ENCODE measurements around the gene HNRNPLL. TPM values are rescaled to one million over a fixed set of nuclear protein-coding genes. Genes with fewer than 3 reads are reported as not detected.

The HNRNPLL gene
- total and polyA plus RNA-seq, 2 experiments from 2014 or later: 42.5 to 53.4 TPM

- Mint-ChIP-seq H3K4me3 (no peak overlapping the region), H3K36me3 (ENCODE audit: low read depth) (no peaks in the 10 kb centered on the region), H3K27me3 (ENCODE audit: insufficient read depth, low read depth, poor library complexity) (peaks cover 18% of the 10 kb centered on the region)
These were observed 68.8 kb downstream of the HNRNPLL start for GRCh38 chr2:38533757-38534545.

More at GRCh38 chr2:38533757-38534545, 68.8 kb downstream of the HNRNPLL start:
- no peaks in the 10 kb centered on the region for H3F3A ChIP-seq (replicated peaks; ENCODE audit: low read depth)
- Mint-ChIP-seq H3K27ac (no peak overlapping the region), H3K4me1 (peaks cover 11% of the 10 kb centered on the region), H3K9me3 (no peaks in the 10 kb centered on the region)
- no peaks in the 10 kb centered on the region for H3K9me2 ChIP-seq (ENCODE audit: insufficient read depth)
- H4K20me1 ChIP-seq (replicated peaks; ENCODE audit: insufficient read depth): no peaks in the 10 kb centered on the region
- TF ChIP-seq EZH2phosphoT487 (IDR thresholded peaks at IDR 0.05; ENCODE audit: unreplicated experiment): no peak
- no peak for TF ChIP-seq ETS1 (IDR thresholded peaks at IDR 0.05)
- no peak for TF ChIP-seq EZH2 (IDR thresholded peaks at IDR 0.05; ENCODE audit: low read depth, unreplicated experiment)
- TF ChIP-seq NANOG (IDR thresholded peaks at IDR 0.05; ENCODE audit: borderline replicate concordance): no peak
- no peak for TF ChIP-seq STAT1 (IDR thresholded peaks at IDR 0.05; ENCODE audit: unreplicated experiment)
- TF ChIP-seq ZNF114 (CRISPR knock-in tag; IDR thresholded peaks at IDR 0.05): no peak
- TF ChIP-seq CTCF (conservative IDR thresholded peaks at IDR 0.05; ENCODE audit: low read depth in 2 of 2): no peak
- TF ChIP-seq JUNB (IDR thresholded peaks at IDR 0.05; ENCODE audit: unreplicated experiment): no peak
- no peak for TF ChIP-seq REST (IDR thresholded peaks at IDR 0.05; ENCODE audit: unreplicated experiment)
- TF ChIP-seq ZNF331 (CRISPR knock-in tag; IDR thresholded peaks at IDR 0.05; ENCODE audit: low read depth): no peak
- no peak for TF ChIP-seq POLR2AphosphoS5 (IDR thresholded peaks at IDR 0.05; ENCODE audit: low read depth)
- no peak for TF ChIP-seq ZNF462 (CRISPR knock-in tag; IDR thresholded peaks at IDR 0.05)
- no peak for TF ChIP-seq CREB1 (CRISPR knock-in tag; IDR thresholded peaks at IDR 0.05; ENCODE audit: low read depth)
- H3K4me1 ChIP-seq (ENCODE audit: insufficient read depth): no peaks in the 10 kb centered on the region
- no peak overlapping the region for H3K4me2 ChIP-seq
- no peaks in the 10 kb centered on the region for H3K79me2 ChIP-seq (replicated peaks; ENCODE audit: insufficient read depth)
- no peaks in the 10 kb centered on the region for H3K36me3 ChIP-seq (ENCODE audit: insufficient read depth)
- DNase-seq (ENCODE audit: low spot score) (no peak), ATAC-seq (no peak)
- H3K27me3 ChIP-seq (ENCODE audit: insufficient read depth): peaks cover 14% of the 10 kb centered on the region
- no peak overlapping the region for H3K4me3 ChIP-seq
- H2AFZ ChIP-seq: no peak overlapping the region
- no peak overlapping the region for H3K27ac ChIP-seq (ENCODE audit: low read depth)
